ENCODE data around the gene TEX44.

- TF ChIP-seq, protein P1, sequence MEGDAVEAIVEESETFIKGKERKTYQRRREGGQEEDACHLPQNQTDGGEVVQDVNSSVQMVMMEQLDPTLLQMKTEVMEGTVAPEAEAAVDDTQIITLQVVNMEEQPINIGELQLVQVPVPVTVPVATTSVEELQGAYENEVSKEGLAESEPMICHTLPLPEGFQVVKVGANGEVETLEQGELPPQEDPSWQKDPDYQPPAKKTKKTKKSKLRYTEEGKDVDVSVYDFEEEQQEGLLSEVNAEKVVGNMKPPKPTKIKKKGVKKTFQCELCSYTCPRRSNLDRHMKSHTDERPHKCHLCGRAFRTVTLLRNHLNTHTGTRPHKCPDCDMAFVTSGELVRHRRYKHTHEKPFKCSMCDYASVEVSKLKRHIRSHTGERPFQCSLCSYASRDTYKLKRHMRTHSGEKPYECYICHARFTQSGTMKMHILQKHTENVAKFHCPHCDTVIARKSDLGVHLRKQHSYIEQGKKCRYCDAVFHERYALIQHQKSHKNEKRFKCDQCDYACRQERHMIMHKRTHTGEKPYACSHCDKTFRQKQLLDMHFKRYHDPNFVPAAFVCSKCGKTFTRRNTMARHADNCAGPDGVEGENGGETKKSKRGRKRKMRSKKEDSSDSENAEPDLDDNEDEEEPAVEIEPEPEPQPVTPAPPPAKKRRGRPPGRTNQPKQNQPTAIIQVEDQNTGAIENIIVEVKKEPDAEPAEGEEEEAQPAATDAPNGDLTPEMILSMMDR (IDR thresholded peaks at IDR 0.05) = no peak
- no peak for TF ChIP-seq POLR2AphosphoS5 (IDR thresholded peaks at IDR 0.05)
- TF ChIP-seq POLR2A (IDR thresholded peaks at IDR 0.05) = no peak
Observed at GRCh38 chr2:231600619-231601355, 8.1 kb downstream of the TEX44 start.

Data from breast epithelium (tissue), 3 donors.